Cerebellar cortex (tissue), 1 donor: ENCODE data around the gene CORO2B.

ENCODE experiments used
- DNase-seq: peaks from one replicate; pipeline ENCODE4 v3.0.0-alpha.2; 2015; ENCODE audit warnings: low spot score

The CORO2B gene

DNA sequence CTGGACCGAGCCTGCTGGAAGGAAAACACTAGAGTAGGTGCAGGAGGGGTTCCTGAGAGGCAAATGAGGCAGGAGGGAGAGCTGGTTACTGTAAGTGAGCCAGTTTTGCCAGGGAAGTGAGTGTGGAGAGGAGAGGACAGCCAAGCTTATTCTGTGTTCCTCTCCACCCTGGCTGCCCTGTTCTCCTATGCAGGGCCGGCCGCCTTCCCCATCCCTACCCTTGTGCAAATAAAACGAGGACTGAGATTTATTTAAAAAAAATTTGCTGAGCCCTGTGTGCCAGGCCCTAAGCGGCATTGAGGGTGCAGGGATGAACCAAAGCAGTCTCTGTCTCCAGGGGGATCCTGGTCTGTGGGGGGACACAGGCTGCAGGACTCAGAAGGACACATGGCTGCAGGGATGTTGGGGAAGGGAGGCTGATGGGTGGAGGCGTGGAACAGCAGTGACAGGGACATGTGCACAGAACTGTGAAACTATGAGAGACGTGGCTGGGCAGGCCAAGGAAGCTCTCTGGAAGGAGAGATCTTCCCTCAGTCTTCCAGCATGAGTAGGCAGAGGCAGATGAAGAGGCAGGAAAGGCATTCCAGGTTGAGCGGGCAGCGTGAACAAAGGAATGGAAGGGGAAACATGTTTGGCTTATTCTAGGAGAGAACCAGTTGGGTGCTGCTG lies 12.1 kb downstream of the CORO2B start:
- DNase-seq = no peak

DNA sequence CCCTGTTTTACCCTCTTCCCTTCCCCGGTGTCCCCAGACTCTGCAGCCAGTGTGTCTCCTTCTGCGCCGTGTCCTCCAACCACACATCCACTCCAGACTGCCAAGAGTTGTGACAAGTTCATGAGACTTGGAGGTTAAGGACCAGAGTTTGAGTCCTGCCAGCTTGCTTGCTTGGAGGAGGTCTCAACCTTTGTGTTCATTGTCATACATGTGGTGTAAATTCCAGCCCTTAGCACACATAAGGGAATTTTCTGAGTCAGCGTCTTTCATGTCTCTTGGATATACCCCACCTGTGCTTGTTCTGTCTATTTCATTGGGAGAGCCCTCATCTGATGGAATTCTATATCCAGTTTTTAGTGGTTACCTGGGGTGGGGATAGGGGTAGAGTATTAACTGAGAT lies 13.3 kb downstream of the CORO2B start:
- DNase-seq = no peak

DNA sequence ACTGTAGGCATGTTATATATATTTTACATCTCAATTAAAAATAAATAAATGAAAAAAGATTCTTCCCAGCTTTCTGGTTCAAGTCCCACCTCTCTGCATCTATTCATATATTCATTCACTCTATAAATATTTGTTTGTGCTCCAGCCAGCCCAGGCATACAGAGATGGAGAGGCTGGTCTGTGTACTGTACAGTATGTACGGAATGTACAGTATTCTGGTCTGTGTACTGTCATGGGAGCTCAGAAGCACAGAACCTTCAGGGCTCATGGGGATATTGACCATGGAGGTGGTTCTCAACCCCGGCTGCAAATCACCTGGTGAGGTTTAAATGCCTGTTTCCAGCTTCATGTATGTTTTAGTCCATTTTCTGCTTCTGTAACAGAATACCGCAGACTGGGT lies 13.8 kb downstream of the CORO2B start:
- DNase-seq = no peak

DNA sequence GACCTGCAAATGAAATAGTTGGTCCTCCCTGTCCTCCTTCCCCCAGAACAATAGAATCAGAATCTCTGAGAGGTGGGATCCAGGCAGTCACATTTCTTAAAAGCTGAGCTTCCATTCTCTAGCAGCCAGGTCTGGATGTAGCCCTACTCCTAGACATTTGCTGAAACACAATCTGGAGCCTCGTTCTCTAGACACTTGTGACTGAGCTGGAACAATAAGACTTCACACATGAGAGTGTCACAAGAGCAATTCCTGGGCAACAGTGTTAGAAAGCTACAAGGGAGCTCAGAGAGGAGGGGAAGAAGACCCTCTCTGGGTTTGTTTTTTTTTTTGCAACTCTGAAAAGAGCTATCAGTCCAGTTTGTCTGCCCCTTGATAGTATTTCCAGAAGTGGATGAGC lies 14.5 kb downstream of the CORO2B start:
- DNase-seq = no peak

DNA sequence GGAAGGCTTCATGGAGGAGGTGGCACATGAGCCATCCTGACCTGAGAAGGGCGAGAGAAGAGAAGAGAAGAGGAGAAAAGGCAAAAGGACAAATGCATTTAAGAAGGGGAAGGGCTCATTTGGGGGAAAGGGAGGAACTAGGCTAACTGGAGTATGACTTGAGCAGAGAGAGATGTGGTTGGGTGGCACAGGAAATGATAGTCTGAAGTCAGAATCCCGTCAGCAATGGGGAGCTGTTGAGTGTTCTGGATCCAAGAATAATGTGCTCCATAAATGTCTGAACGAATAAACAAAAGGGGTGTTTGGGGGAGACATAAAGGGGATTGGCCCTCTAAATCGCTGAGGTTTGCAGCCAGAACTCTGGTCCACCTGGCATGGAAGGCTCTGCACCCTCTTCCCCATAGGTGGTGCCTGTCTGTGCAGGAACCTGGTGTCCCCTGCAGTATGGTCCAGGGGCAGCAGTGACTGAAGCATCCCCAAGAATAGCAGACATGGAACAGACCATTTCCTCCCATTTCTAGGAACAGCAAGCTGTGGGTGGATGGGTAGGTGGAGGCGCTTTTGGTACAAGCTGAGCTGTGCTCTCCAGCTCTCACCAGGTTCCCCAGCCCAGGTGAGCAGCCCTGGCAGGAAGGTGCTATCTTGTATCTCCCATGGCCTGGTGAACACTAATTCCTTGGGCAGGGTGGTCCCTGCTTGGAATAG lies 15.2 kb downstream of the CORO2B start:
- no peak for DNase-seq

DNA sequence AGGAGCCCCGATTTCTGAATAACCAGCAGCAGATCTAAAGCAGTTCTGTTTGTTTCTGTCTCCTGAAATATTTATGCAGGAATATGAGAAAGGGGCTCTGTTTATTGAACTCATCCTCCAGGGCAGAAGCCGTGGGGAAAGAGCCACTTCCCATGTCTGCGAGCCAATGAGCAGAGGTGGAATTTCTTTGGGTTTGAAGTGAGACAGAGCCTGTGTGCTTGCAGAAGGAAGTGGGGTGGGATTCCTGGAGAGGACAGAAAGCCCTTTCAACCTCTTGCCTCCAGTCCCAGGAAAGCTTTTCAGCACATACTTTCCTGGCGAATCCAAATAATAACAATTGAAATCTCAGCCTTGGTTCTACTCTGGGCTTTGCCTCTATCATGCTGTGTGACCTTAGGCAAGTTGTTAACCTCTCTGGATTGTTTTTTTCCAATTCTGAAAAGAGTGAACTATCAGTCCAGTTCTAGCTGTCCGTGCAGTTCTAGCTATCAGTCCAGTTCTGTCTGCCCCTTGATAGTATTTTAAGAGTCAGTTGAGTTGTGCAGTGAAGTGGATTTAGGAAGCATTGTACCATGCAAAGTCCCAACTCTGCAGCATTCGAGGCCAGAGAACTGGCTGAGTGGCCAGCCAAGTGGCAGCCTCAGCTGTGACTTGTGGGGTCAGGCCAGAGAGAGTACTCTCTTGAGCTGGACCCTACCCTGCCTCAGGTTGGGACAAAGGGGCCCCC lies 15.9 kb downstream of the CORO2B start:
- peak; percentile 11 for DNase-seq

DNA sequence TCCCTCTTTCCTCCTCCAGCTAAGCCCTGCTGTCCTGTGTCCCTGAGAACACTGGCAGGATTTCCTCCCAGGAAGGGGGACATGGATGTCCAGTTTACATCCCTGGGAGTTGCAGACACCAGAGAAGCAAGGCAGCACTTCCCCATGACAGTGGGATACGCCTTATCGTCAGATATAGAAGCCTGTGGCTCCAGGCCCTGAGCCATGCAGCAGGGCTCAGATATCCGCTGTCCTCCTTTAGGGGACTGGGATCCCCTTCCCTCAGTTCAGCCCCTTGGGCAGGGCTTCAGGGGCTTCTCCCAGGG lies 16.4 kb downstream of the CORO2B start:
- no peak for DNase-seq

DNA sequence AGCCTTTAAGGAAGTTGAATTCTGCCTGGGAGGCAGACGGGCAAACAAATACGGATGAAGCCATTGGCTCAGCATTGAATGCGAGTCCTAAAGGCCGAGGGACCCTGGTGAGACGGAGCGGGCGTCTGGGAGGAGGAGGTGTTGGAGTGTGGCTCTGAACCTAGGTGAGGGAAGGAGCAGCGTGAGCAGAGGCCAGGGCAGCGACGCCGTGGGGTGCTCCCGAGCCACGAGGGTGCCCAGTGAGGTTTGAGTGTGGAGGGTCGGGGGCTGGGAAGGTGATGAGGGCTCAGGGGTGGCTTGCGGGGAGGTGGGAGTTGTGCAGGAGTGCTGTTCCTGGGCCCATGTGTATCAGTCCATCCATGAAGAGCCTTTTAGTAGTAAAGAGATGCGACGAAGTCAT lies 17.0 kb downstream of the CORO2B start:
- no peak for DNase-seq

DNA sequence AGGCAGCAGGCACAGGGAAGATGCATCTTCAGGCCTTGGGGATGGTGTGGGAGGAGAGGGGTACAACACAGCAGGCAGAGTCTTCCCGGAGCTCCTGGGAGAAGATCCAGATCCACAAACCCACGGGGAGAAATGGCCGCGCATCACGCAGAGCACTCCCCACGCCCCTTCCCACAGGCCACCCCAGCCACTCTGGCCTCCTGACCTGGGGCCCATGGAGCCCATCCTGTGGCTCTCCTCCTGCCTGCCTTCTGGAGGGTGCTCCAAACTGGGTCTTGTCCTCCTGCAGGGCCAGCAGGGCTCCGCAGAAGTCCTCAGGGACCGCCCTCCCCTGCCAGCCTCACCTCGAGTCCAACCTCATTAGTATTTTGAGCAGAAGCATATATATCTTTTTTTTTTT lies 17.9 kb downstream of the CORO2B start:
- DNase-seq = no peak

DNA sequence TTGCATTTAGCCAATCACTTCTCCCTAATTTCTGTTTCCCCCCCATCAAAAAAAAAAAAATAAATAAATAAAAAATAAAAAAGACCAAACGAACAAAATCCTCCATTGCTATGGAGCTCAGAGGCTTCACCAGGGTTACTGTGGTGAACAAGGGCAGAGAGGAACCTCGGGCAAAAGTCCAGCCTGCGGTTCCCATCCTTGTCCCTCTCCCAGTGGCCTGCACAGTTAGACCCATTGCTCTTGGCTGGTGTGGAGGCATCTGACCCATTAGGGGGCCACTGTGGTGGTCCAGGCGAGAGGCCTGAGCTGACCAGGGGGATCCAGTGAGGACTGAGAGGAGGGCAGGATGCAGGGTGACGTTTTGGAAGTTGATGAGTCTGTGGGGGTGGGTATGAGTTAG lies 18.8 kb downstream of the CORO2B start:
- DNase-seq = no peak

DNA sequence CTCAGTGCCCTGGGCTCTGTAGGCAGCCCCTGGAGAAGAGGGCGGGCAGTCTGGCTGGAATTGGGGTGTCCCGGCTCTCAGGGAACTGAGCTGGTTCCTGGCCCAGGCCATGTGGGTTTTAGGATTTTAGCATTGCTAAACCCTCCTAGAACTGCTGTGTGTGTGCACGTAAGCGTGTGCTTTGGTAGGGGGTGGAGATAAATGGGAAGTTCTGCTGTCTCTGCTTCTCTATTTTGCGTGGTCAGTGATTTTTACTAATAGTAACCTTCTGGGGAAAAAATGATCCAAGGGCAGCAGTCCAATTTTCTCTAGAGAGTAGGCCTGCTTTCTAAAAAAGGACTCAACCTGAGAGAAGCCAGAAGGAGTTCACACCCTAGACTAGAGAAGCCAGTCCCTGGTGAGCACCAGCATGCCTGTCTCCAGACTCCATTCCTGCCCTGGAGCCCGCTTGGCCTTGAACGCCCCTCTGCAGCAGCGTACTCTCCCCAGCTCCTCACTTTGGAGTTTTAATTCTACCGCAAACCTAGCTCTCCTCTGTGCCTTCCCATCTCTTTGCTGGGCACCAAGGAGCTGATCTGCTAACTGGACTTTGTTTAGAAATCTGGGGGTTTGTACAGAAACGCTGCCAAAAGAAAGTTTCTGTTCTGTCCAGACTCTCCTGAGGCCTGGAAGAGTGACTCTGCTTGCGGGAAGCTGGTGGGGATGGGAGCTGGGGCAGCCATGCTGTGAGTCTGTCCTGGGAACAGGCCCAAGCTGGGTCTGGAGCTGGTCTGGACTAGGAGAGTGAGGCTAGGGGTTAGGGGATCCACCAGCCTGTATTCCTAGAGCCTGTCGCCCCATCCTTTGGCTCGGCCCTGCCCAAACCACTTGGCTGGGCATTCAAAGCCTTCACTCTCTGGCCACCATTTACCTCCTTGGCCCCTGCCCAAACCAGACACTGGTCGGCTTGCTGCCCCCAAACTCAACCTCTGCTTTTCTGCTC lies 19.7 kb downstream of the CORO2B start:
- no peak for DNase-seq

DNA sequence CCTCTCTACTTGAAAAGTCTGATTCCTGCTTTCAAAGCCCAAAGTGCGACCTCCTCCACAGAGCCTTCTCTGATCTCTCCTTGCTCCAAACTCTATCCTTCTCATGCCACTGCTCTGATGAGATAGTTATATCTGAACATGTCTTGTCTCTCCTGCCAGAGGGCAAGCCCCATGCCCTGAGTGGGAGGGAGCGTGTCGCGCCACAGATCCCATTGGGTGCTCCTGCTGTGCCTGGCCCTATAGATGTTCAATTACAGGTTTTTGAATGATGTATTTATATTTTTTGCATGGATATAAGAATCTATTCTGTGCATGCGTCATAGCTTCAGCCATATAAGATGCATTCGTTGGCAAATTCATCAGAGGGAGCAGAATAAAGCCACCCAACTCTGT lies 20.4 kb downstream of the CORO2B start:
- no peak for DNase-seq

DNA sequence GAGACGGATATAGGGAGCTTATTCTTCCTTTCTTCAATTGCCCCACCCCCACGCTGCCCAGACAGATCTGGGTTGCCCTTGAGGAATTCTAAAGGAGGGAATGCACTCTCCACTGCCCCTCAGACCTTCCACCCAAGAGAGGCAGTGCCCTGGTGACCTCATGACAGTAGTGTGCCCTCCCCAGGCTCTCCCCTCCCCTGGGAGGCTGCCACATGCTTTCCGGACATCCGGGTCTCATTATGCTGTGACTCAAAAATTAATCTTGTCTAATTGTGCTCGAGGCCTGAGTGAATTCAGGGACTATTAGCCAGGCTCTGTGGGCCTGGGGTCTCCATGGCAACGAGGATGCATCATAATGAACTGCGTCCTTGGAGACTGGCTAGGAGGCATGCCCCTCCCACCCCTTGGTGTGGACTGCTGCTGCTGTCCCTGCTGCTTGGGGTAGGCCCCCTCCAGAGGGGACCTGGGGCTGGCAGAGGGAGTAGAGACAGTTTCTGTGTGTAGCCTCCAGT lies 20.8 kb downstream of the CORO2B start:
- DNase-seq = no peak

DNA sequence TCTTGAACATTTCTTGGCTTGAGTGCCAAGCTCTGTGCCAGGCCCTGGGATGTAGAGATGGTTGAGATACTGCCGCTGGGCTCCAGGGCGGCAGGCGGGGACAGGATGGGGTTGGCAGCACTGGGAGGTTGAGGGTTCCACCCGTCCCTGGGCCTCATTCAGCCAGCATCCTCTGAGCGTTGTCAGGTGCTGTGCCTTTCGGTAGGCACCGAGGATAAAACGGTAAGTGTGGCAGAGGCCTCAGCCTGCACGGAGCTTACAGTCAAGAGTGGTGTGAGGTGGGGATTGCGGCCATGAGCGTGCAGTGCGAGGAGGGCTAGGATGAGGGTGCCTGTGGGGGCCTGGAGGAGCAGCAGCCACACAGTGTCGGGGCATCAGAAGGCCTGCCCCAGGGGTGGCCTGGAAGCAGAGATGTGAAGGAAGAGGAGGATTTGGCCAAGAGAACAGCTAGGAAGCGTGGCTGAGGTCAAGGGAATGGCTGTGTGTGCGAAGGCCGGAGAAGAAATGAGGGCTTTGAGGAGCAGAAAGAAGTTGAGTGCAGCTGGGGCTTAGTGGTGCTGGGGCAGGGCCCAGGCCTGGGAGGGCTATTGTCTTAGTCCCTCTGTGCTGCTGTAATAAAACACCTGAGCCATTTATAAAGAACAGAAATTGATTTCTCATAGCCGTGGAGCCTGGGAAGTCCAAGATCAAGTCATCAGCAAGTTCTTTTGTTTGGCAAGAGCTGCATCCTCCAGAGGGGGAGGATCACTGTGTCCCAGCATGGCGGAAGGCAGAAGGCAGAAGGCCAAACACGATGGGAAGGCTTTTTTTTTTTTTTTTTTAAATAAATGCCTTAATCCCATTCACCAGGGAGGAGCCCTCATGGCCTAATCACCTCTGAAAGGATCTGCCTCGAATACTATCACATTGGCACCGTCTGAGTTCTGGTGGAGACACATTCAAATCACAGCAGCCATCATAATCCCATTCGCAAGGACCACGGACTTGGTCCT lies 22.7 kb downstream of the CORO2B start:
- no peak for DNase-seq

DNA sequence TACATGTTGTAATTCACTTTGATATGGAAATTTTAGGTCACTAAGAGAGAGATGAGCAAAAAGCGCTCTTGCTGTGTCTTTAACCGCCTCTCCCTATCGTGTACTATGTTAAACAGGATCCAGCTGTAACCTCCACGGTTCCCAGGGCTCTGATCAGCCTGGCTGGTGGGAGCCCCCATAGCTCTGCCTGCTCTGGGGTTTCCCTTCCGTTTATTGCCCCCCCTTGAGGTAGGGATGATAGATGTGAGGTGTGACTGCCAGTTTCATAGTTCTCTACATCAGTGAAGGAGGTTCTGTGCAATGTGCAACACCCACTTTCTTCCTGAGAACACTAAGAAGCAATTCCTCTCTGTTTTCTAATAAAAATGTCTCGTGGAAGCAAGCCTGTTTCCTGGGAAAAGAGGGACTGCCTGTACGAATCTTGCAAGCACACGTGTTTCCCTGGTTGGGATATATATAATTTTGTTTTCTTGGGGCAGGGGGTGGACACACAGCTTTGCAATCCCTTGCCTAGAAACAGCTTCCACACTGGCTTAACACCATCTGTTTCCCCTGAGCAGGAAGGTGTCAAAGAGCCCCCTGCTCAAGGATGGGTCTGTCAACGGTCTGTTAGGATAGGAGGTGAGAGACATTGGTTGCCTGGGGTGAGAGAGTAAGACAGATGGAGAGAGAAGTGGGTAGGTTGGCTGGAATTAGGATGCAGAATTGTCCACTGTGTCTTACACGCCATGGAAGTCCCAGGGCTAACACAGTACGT lies 23.8 kb downstream of the CORO2B start:
- DNase-seq = no peak

DNA sequence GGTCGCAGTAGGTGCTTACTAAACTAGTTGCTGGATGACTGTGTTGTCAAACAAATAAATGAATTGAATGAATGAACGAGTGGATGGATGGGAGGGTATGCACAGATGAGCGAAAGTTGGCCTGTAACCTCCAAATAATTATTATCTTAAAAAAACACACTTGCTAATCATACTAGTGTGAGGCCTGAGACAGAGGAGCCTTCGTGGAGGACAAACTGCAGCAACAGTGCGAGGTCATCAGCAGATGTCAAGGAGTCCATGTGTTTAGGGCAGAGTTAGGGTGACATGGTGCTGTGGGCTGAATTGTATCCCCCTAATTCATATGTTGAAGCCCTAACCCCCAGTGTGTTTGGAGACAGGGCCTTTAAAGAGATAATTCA lies 24.4 kb downstream of the CORO2B start:
- DNase-seq = no peak

DNA sequence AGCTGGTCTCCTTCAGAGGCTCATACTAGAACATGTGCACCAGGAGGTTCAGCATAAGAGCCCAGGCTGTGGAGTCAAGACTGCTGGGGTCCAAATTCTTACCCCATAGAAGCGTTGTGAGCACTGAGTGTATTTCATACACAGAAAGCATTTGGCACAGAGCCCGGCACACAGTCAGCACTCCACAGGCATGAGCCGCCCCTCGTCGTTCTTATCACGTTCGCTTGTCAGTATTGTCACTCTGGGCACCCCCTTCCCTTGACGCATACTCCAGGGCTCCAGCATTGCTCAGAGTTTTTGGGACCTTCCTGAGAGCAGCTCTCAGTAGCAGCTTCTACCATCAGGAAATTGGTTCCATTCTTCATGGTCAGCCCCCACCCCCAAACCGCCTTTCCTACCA lies 25.2 kb downstream of the CORO2B start:
- no peak for DNase-seq

DNA sequence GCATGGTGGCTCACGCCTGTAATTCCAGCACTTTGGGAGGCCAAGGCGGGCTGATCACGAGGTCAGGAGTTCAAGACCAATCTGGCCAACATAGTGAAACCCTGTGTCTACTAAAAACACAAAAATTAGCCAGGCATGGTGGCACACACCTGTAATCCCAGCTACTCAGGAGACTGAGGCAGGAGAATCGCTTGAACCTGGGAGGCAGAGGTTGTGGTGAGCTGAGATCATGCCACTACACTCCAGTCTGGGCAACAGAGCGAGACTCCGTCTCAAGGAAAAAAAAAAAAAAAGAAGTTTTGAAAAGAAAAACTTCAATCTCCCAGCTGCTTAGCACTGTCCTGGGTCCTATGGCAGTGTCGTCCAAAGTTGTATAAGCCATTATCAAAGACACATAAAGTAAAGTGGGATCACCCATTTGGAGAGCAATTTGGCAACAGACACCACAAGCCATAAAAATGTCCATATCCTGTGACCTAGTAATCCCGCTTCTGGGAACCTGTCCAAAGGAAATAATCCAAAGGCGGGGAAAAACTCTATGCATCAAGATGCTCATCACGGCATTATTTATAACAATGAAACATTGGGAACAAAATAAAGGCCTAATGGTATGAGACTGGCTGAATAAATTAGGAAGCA lies 26.2 kb downstream of the CORO2B start:
- DNase-seq = peak; percentile 78

DNA sequence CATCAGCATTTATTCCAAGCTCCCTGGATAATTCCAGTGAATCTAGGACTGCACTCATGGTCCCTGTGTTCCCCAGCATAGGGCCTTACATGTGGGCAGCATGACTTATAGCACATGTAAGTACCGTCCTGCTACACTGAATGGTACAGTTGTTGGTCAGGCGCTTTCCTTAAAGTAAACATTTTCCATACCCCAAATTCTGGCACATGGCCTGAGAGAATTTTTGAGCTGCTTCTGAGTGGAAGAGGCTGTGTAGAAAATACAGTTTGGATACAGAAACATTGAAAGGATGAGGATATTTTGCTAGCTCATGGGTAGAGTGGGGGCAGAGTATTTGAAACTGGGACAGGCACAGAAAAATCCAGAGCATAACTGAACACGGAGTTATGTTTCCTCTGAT lies 27.6 kb downstream of the CORO2B start:
- no peak for DNase-seq
